ENCODE measurements around the gene ESYT2.

DNA sequence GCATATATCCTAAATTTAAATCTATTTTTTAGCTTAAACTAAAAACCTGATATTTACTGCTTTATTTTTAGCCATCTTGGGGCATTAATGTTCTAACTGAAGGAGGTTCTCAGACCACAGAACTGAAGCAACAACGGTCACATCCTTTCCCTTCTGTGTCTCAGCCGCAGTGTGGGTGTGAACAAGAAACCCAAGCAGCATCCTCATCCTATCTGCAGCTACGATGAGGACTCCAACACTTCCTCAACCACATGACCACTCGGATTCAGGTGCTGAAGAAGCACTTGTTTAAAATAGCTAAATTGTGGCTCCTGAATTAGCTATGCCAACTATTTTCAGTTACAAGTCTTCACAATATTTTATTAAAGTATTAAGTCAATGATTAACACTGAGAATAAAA is 5.3 kb downstream of the ESYT2 start:
- TF ChIP-seq CTCF (tag by site-specific recombination; IDR thresholded peaks at IDR 0.05) (no peak), ZNF777 (tag by site-specific recombination; IDR thresholded peaks at IDR 0.05; ENCODE audit: borderline replicate concordance) (no peak), ZNF19 (tag by site-specific recombination; IDR thresholded peaks at IDR 0.05; ENCODE audit: low read depth) (no peak), KLF10 (tag by site-specific recombination; IDR thresholded peaks at IDR 0.05) (no peak), ZNF830 (tag by site-specific recombination; IDR thresholded peaks at IDR 0.05; ENCODE audit: low read depth) (no peak), SP7 (tag by site-specific recombination; IDR thresholded peaks at IDR 0.05) (no peak), ZSCAN30 (tag by site-specific recombination; IDR thresholded peaks at IDR 0.05) (no peak)
